ENCODE results near the gene LARGE2. TPM values are rescaled to one million over a fixed set of nuclear protein-coding genes. Genes with fewer than 3 reads are reported as not detected.

Gene LARGE2
- total RNA-seq, 1 donor from 2014 or later = 6.0 TPM

- Histone ChIP-seq H3K27ac (no peak within 1 kb of the TSS), H3K27me3 (no peaks in the 10 kb centered on the region), H3K4me3 (no peak within 1 kb of the TSS), H3K9me3 (no peaks in the 10 kb centered on the region), H3K4me1 (no peaks in the 10 kb centered on the region), H3K36me3 (peaks cover 31% of the 10 kb centered on the region)
- TF ChIP-seq, protein P1, sequence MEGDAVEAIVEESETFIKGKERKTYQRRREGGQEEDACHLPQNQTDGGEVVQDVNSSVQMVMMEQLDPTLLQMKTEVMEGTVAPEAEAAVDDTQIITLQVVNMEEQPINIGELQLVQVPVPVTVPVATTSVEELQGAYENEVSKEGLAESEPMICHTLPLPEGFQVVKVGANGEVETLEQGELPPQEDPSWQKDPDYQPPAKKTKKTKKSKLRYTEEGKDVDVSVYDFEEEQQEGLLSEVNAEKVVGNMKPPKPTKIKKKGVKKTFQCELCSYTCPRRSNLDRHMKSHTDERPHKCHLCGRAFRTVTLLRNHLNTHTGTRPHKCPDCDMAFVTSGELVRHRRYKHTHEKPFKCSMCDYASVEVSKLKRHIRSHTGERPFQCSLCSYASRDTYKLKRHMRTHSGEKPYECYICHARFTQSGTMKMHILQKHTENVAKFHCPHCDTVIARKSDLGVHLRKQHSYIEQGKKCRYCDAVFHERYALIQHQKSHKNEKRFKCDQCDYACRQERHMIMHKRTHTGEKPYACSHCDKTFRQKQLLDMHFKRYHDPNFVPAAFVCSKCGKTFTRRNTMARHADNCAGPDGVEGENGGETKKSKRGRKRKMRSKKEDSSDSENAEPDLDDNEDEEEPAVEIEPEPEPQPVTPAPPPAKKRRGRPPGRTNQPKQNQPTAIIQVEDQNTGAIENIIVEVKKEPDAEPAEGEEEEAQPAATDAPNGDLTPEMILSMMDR (IDR thresholded peaks at IDR 0.05) = no peak
- no peak for DNase-seq
- no peak for ATAC-seq
- intact Hi-C loops (cut with DNase I) = no loop called here
Measured at GRCh38 chr11:45906965-45907611, 15.4 kb upstream of the LARGE2 start, which contains the start of gene FREY1. FREY1 (minus strand) TSS chr11:45907271; CDS start chr11:45907245, 26 bp downstream.

- intact Hi-C loops (cut with DNase I) = no loop called here
- H3K27me3 ChIP-seq = no peaks in the 10 kb centered on the region
- TF ChIP-seq, protein P1 (IDR thresholded peaks at IDR 0.05) = no peak
- peaks cover 40% of the 10 kb centered on the region for H3K36me3 ChIP-seq
- H3K4me3 ChIP-seq = no peak overlapping the region
- H3K9me3 ChIP-seq = no peaks in the 10 kb centered on the region
- DNase-seq (no peak), ATAC-seq (no peak)
- H3K27ac ChIP-seq = no peak overlapping the region
- H3K4me1 ChIP-seq = no peaks in the 10 kb centered on the region
Measured at GRCh38 chr11:45907911-45908370, 14.5 kb upstream of the LARGE2 start.

DNA sequence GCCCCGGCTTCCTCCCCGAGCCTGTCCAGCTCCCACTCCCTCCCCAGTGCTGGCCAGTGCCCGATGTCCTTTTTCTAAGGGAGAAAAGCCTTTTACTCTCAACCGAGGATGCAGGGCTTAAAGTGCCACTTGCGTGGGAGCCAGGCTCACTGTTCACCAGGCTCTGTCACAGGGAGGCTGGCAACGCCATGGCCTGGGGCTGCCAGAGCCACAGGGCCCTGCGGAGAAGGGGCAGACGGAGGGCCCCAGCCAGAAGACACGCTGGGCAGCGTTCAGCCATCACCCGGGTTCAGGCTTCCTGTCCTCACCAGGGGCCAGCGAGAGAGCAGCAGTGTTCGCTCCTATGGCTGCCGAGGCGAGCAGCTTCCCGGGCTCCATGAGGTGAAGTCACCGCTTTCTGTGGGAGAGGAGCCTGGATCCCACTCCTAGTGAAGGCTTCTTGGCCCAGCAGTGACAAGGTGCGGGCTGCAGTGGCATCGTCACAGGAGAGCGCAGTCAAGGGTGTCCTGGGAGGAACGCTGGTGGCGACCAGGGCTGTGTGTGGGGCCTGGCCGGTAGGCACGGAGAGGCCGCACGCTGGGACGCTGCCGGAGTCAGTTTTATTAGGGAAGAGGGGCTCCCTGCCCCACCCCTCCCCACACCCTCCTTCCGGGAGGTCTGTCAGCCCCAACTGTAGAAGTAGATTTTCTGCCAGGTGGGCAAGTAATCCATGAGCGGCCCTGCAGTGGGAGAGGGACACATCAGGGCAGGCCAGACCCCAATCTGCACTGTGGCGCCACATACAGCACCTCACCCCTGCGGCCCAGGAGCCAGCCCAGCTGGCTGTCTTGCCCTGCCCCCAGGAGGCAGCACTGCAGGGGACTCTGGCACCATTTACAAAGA, 12.6 kb upstream of the LARGE2 start:
- Histone ChIP-seq H3K9me3 (no peaks in the 10 kb centered on the region), H3K4me3 (no peak overlapping the region), H3K27me3 (no peaks in the 10 kb centered on the region), H3K36me3 (peaks cover 59% of the 10 kb centered on the region), H3K4me1 (no peaks in the 10 kb centered on the region), H3K27ac (no peak overlapping the region)
- intact Hi-C loops (cut with DNase I) = no loop called here
- TF ChIP-seq, protein P1 (IDR thresholded peaks at IDR 0.05) = no peak
- no peak for ATAC-seq
- DNase-seq = no peak

GRCh38 chr11:45910623-45911022, 11.8 kb upstream of the LARGE2 start:
- ATAC-seq (no peak), DNase-seq (no peak)
- TF ChIP-seq, protein P1 (IDR thresholded peaks at IDR 0.05) = no peak
- H3K27me3 ChIP-seq = no peaks in the 10 kb centered on the region
- peaks cover 67% of the 10 kb centered on the region for H3K36me3 ChIP-seq
- H3K4me3 ChIP-seq = no peak overlapping the region
- H3K4me1 ChIP-seq = no peaks in the 10 kb centered on the region
- intact Hi-C loops (cut with DNase I) = no loop called here
- H3K9me3 ChIP-seq = no peaks in the 10 kb centered on the region
- no peak overlapping the region for H3K27ac ChIP-seq

DNA sequence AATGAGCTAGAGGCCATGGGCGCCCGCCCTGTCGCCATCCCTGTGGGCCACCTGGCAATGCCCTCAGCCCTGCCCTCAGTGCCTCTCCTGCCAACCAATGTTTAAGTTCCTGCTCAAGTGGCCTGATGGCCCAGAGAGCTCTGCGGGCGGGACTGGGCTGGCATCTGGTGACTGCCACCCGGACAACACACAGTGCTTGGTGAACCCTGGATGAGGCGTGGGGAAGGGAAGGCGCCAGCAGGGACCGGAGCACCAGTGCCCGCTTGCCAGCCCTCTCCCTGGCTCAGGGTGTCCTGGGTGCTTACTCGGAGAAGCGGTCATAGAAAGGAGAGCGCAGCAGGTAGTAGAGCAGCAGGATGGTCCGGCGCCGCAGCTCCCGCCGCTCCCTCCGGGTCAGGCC, 8.9 kb upstream of the LARGE2 start:
- Histone ChIP-seq H3K27me3 (no peaks in the 10 kb centered on the region), H3K27ac (no peak overlapping the region), H3K4me1 (peaks cover 9% of the 10 kb centered on the region), H3K36me3 (peaks cover 71% of the 10 kb centered on the region), H3K9me3 (no peaks in the 10 kb centered on the region), H3K4me3 (no peak overlapping the region)
- intact Hi-C loops (cut with DNase I) = no loop called here
- ATAC-seq = no peak
- no peak for DNase-seq
- TF ChIP-seq, protein P1 (IDR thresholded peaks at IDR 0.05) = no peak
